ENCODE data around the gene DUOX2.

The DUOX2 gene

GRCh38 chr15:45114076-45114750 lies at the start of gene DUOX2, which contains the start of gene DUOXA2:
Gene DUOX2, minus strand, starts transcription at chr15:45114172. Its CDS starts 761 bp downstream, at chr15:45113411.
Gene DUOXA2, plus strand, starts transcription at chr15:45114326. Its CDS starts 280 bp downstream, at chr15:45114606.
- in situ Hi-C loops (cut with MboI; ENCODE audit: low sequenced_read_pairs), result no loop called here

GRCh38 chr15:45163508-45163856 lies 49.5 kb upstream of the DUOX2 start:
- in situ Hi-C loops (cut with MboI; ENCODE audit: low sequenced_read_pairs), result no loop called here

- in situ Hi-C loops (cut with MboI; ENCODE audit: low sequenced_read_pairs), result no loop called here
Measured at GRCh38 chr15:45162771-45163507, 49.0 kb upstream of the DUOX2 start.

GRCh38 chr15:45161666-45162065 lies 47.7 kb upstream of the DUOX2 start:
- in situ Hi-C loops (cut with MboI; ENCODE audit: low sequenced_read_pairs), result no loop called here

- in situ Hi-C loops (cut with MboI; ENCODE audit: low sequenced_read_pairs), result no loop called here
Measured at GRCh38 chr15:45157974-45158373, 44.0 kb upstream of the DUOX2 start.

GRCh38 chr15:45156744-45157455 lies 42.9 kb upstream of the DUOX2 start:
- in situ Hi-C loops (cut with MboI; ENCODE audit: low sequenced_read_pairs), result no loop called here

- in situ Hi-C loops (cut with MboI; ENCODE audit: low sequenced_read_pairs), result no loop called here
Measured at GRCh38 chr15:45155739-45156138, 41.8 kb upstream of the DUOX2 start.

- in situ Hi-C loops (cut with MboI; ENCODE audit: low sequenced_read_pairs), result no loop called here
Measured at GRCh38 chr15:45151998-45152828, 38.2 kb upstream of the DUOX2 start.

GRCh38 chr15:45150997-45151396 lies 37.0 kb upstream of the DUOX2 start:
- in situ Hi-C loops (cut with MboI; ENCODE audit: low sequenced_read_pairs), result no loop called here

- in situ Hi-C loops (cut with MboI; ENCODE audit: low sequenced_read_pairs), result no loop called here
Measured at GRCh38 chr15:45150481-45150880, 36.5 kb upstream of the DUOX2 start.

GRCh38 chr15:45149060-45149459 lies 35.1 kb upstream of the DUOX2 start:
- in situ Hi-C loops (cut with MboI; ENCODE audit: low sequenced_read_pairs), result no loop called here

GRCh38 chr15:45148076-45149059 lies 34.4 kb upstream of the DUOX2 start:
- in situ Hi-C loops (cut with MboI; ENCODE audit: low sequenced_read_pairs), result no loop called here

- in situ Hi-C loops (cut with MboI; ENCODE audit: low sequenced_read_pairs), result no loop called here
Measured at GRCh38 chr15:45147606-45148005, 33.6 kb upstream of the DUOX2 start.

GRCh38 chr15:45146405-45146804 lies 32.4 kb upstream of the DUOX2 start:
- in situ Hi-C loops (cut with MboI; ENCODE audit: low sequenced_read_pairs), result no loop called here

GRCh38 chr15:45144775-45145174 lies 30.8 kb upstream of the DUOX2 start:
- in situ Hi-C loops (cut with MboI; ENCODE audit: low sequenced_read_pairs), result no loop called here

GRCh38 chr15:45143946-45144345 lies 30.0 kb upstream of the DUOX2 start:
- in situ Hi-C loops (cut with MboI; ENCODE audit: low sequenced_read_pairs), result no loop called here

- in situ Hi-C loops (cut with MboI; ENCODE audit: low sequenced_read_pairs), result no loop called here
Measured at GRCh38 chr15:45143056-45143455, 29.1 kb upstream of the DUOX2 start.

- in situ Hi-C loops (cut with MboI; ENCODE audit: low sequenced_read_pairs), result no loop called here
Measured at GRCh38 chr15:45141386-45141785, 27.4 kb upstream of the DUOX2 start.

GRCh38 chr15:45140557-45141250 lies 26.7 kb upstream of the DUOX2 start:
- in situ Hi-C loops (cut with MboI; ENCODE audit: low sequenced_read_pairs), result no loop called here
